ENCODE results near the gene CD2.

CD2 gene

GRCh38 chr1:116764906-116765862 lies 11.0 kb downstream of the CD2 start:
- DNase-seq (ENCODE audit: insufficient read length, low spot score) (no peak), FAIRE-seq (no peak)
- no peak for TF ChIP-seq CTCF (IDR thresholded peaks at IDR 0.05; ENCODE audit: insufficient read depth, missing control alignments)

- FAIRE-seq (no peak), DNase-seq (ENCODE audit: insufficient read length, low spot score) (no peak)
- TF ChIP-seq CTCF (IDR thresholded peaks at IDR 0.05; ENCODE audit: insufficient read depth, missing control alignments): no peak
Observed at GRCh38 chr1:116765962-116766361, 11.7 kb downstream of the CD2 start.

GRCh38 chr1:116766616-116767469 lies 12.6 kb downstream of the CD2 start:
- DNase-seq (ENCODE audit: insufficient read length, low spot score) (no peak), FAIRE-seq (no peak)
- TF ChIP-seq CTCF (IDR thresholded peaks at IDR 0.05; ENCODE audit: insufficient read depth, missing control alignments): no peak

- FAIRE-seq: no peak
- no peak for TF ChIP-seq CTCF (IDR thresholded peaks at IDR 0.05; ENCODE audit: insufficient read depth, missing control alignments)
- DNase-seq (ENCODE audit: insufficient read length, low spot score): no peak
Observed at GRCh38 chr1:116767782-116768382, 13.7 kb downstream of the CD2 start.

- DNase-seq (ENCODE audit: insufficient read length, low spot score) (no peak), FAIRE-seq (no peak)
- TF ChIP-seq CTCF (IDR thresholded peaks at IDR 0.05; ENCODE audit: insufficient read depth, missing control alignments): no peak
Observed at GRCh38 chr1:116768416-116769103, 14.3 kb downstream of the CD2 start.

GRCh38 chr1:116769104-116769452 lies 14.8 kb downstream of the CD2 start:
- no peak for DNase-seq (ENCODE audit: insufficient read length, low spot score)
- no peak for FAIRE-seq
- no peak for TF ChIP-seq CTCF (IDR thresholded peaks at IDR 0.05; ENCODE audit: insufficient read depth, missing control alignments)
